NCI-H82 treated with DMSO at 0.1 percent for 48 hours (cell line): ENCODE results near the gene TGFBI.

Source experiments
- DNase-seq: peaks from one replicate; lab custom pipeline; 2025; ENCODE audit not compliant: unreplicated experiment; lab: John Stamatoyannopoulos, UW

Gene TGFBI

GRCh38 chr5:136025900-136026299 is 2.9 kb upstream of the TGFBI start:
- no peak for DNase-seq

GRCh38 chr5:136026636-136027035 is 2.2 kb upstream of the TGFBI start:
- no peak for DNase-seq

- no peak for DNase-seq
These were observed 1.5 kb upstream of the TGFBI start for GRCh38 chr5:136027311-136027710.

- no peak for DNase-seq
These were observed 698 bp upstream of the TGFBI start for GRCh38 chr5:136028090-136028489.

- no peak for DNase-seq
These were observed 1.5 kb downstream of the TGFBI start for GRCh38 chr5:136030252-136030651.

- DNase-seq: no peak
These were observed 2.3 kb downstream of the TGFBI start for GRCh38 chr5:136030956-136031611.

- no peak for DNase-seq
These were observed 2.9 kb downstream of the TGFBI start for GRCh38 chr5:136031711-136032110.

GRCh38 chr5:136032564-136032963 is 3.8 kb downstream of the TGFBI start:
- DNase-seq: no peak

- DNase-seq: no peak
These were observed 4.4 kb downstream of the TGFBI start for GRCh38 chr5:136033234-136033633.

GRCh38 chr5:136033848-136034247 is 5.1 kb downstream of the TGFBI start:
- DNase-seq: no peak

- no peak for DNase-seq
These were observed 5.7 kb downstream of the TGFBI start for GRCh38 chr5:136034492-136034891.

GRCh38 chr5:136034984-136035383 is 6.2 kb downstream of the TGFBI start:
- DNase-seq: no peak

- no peak for DNase-seq
These were observed 7.0 kb downstream of the TGFBI start for GRCh38 chr5:136035837-136036236.

- no peak for DNase-seq
These were observed 7.6 kb downstream of the TGFBI start for GRCh38 chr5:136036293-136036911.

GRCh38 chr5:136037001-136037705 is 8.4 kb downstream of the TGFBI start:
- no peak for DNase-seq

- DNase-seq: no peak
These were observed 9.8 kb downstream of the TGFBI start for GRCh38 chr5:136038635-136039034.

- DNase-seq: no peak
These were observed 10.4 kb downstream of the TGFBI start for GRCh38 chr5:136039202-136039601.

GRCh38 chr5:136040746-136041415 is 12.1 kb downstream of the TGFBI start:
- no peak for DNase-seq

- DNase-seq: no peak
These were observed 13.4 kb downstream of the TGFBI start for GRCh38 chr5:136042156-136042555.

GRCh38 chr5:136042665-136043121 is 13.9 kb downstream of the TGFBI start:
- DNase-seq: no peak

- no peak for DNase-seq
These were observed 14.8 kb downstream of the TGFBI start for GRCh38 chr5:136043551-136043950.
